Endothelial cell of umbilical vein (primary cell): ENCODE data around the gene LIN54. TPM values are rescaled to one million over a fixed set of nuclear protein-coding genes. Genes with fewer than 3 reads are reported as not detected.

Experiments used
- BruUV-seq: library from RNA; stranded (reverse); fragments of 400-500 nt; replicated peaks from 2 replicates; lab custom pipeline; 2021; lab: Mats Ljungman, UMichigan
- CTCF ChIA-PET: fragments of 300-600, 350-600 bp; sonication (Branson Sonifier 250); formaldehyde crosslinking; loops from one replicate; lab custom pipeline; 2021; ENCODE audit warnings: antibody characterized with exemption, inconsistent platforms; lab: Charles Lee
- POLR2A ChIA-PET: fragments of 300-600, 350-600 bp; sonication (Branson Sonifier 250); formaldehyde crosslinking; loops from one replicate; lab custom pipeline; 2021; ENCODE audit warnings: antibody characterized with exemption, inconsistent platforms; lab: Charles Lee
- DNase-seq: peaks from one replicate; pipeline ENCODE4 v3.0.0-alpha.2; 2011; ENCODE audit warnings: low read depth, low spot score
- FAIRE-seq: peaks from 2 replicates; lab custom pipeline; 2011; peaks lifted over from hg19 to GRCh38; lab: Jason Lieb, UNC
- H2AFZ ChIP-seq: 2 replicates; pipeline ENCODE4 v1.6.0; 2012; ENCODE audit warnings: low read depth, low read length, control low read depth, inconsistent platforms
- H3K27ac ChIP-seq: 2 replicates; pipeline ENCODE4 v1.5.1; 2011; ENCODE audit warnings: low read depth, mild to moderate bottlenecking, control low read depth, low read length, moderate library complexity; ENCODE audit not compliant: insufficient read depth
- H3K27me3 ChIP-seq, 2 experiments: 2 replicates each; pipeline versions ENCODE4 v1.6.0 to v1.6.1; 2011; ENCODE audit warnings: low read length in 2 of 2, mixed read lengths in 1 of 2; ENCODE audit not compliant: control insufficient read depth in 2 of 2, insufficient read depth in 2 of 2
- H3K36me3 ChIP-seq, 2 experiments: 2 replicates in 1 of 2; 3 replicates in 1 of 2; pipeline ENCODE4 v1.5.1; 2011; ENCODE audit warnings: low read length in 2 of 2, mild to moderate bottlenecking in 1 of 2, moderate library complexity in 1 of 2; ENCODE audit not compliant: control insufficient read depth in 2 of 2, insufficient read depth in 2 of 2; ENCODE audit errors: extremely low read depth in 1 of 2
- H3K4me1 ChIP-seq: 3 replicates; pipeline ENCODE4 v1.5.1; 2011; ENCODE audit warnings: mild to moderate bottlenecking, low read length; ENCODE audit not compliant: control insufficient read depth, insufficient read depth; ENCODE audit errors: extremely low read depth
- H3K4me2 ChIP-seq: 2 replicates; pipeline ENCODE4 v1.6.1; 2011; ENCODE audit warnings: low read length, control low read depth, mixed read lengths; ENCODE audit not compliant: insufficient read depth
- H3K4me3 ChIP-seq, 3 experiments: fragments of 200-600 bp in 1 of 3; sonication (generic), shearing (Covaris generic) in 1 of 3; replicated peaks in 1 of 3; 2 replicates each; pipeline ENCODE4 v1.5.1; 2011 to 2016; ENCODE audit warnings: control low read depth in 3 of 3, low read length in 3 of 3, mild to moderate bottlenecking in 2 of 3, inconsistent platforms in 1 of 3, low read depth in 1 of 3, moderate library complexity in 1 of 3; ENCODE audit not compliant: insufficient read depth in 1 of 3
- H3K79me2 ChIP-seq: 2 replicates; pipeline ENCODE4 v1.6.0; 2012; ENCODE audit warnings: low read length, inconsistent platforms; ENCODE audit not compliant: control insufficient read depth, insufficient read depth
- H3K9ac ChIP-seq: replicated peaks from 2 replicates; pipeline ENCODE3; 2011; ENCODE audit warnings: low read length, control low read depth; ENCODE audit not compliant: insufficient read depth; ENCODE audit errors: extremely low read depth
- H3K9me1 ChIP-seq: replicated peaks from 3 replicates; pipeline ENCODE4 v1.6.0; 2011; ENCODE audit warnings: mild to moderate bottlenecking, low read length; ENCODE audit not compliant: control insufficient read depth, insufficient read depth; ENCODE audit errors: extremely low read depth
- H3K9me3 ChIP-seq: replicated peaks from 2 replicates; pipeline ENCODE4 v1.5.1; 2012; ENCODE audit warnings: low read length, inconsistent platforms; ENCODE audit not compliant: control insufficient read depth, insufficient read depth
- H4K20me1 ChIP-seq: replicated peaks from 2 replicates; pipeline ENCODE3; 2011; ENCODE audit warnings: mild to moderate bottlenecking, low read length; ENCODE audit not compliant: control insufficient read depth, insufficient read depth; ENCODE audit errors: extremely low read depth
- FOS ChIP-seq: IDR thresholded peaks from 2 replicates; pipeline ENCODE4 v1.6.1; 2011; ENCODE audit warnings: mild to moderate bottlenecking, low read length, moderate library complexity, borderline replicate concordance; ENCODE audit not compliant: insufficient read depth
- GATA2 ChIP-seq: IDR thresholded peaks from 2 replicates; pipeline ENCODE4 v1.7.0; 2011; ENCODE audit warnings: low read depth, mild to moderate bottlenecking, moderate library complexity, mixed read lengths, low read length; ENCODE audit not compliant: insufficient read length, insufficient read depth
- JUN ChIP-seq: IDR thresholded peaks from 2 replicates; pipeline ENCODE4 v1.6.1; 2011; ENCODE audit warnings: borderline replicate concordance, low read depth; ENCODE audit not compliant: insufficient read length, insufficient read depth
- MYC ChIP-seq: IDR thresholded peaks from one replicate; pipeline ENCODE4 v1.6.1; 2011; ENCODE audit warnings: mild to moderate bottlenecking, low read depth, low read length
- POLR2A ChIP-seq: IDR thresholded peaks from 2 replicates; pipeline ENCODE4 v1.6.1; 2012; ENCODE audit warnings: low read depth, mild to moderate bottlenecking, control low read depth, low read length
- POLR2AphosphoS5 ChIP-seq: IDR thresholded peaks from 2 replicates; pipeline ENCODE4 v1.6.1; 2012; ENCODE audit warnings: low read depth, mild to moderate bottlenecking, control low read depth, low read length, moderate library complexity; ENCODE audit not compliant: insufficient read depth
- dilution Hi-C: fragments of 300-500 bp; cut with MboI; formaldehyde crosslinking; loops from one replicate; pipeline ENCODE4 v1.15.0; 2019; ENCODE audit warnings: low sequenced_read_pairs; ENCODE audit not compliant: extremely low pct_ligation_motif_present
- intact Hi-C: fragments of 100-400 bp; cut with micrococcal nuclease; formaldehyde crosslinking; loops from one replicate; pipeline ENCODE4 v1.10.0; 2022
- polyA plus RNA-seq, 4 experiments: library from polyadenylated mRNA; depleted of rRNA in 3 of 4; stranded (reverse) in 3 of 4; unstranded in 1 of 4; fragments of >200 nt; gene quantifications; 2 replicates each; pipeline versions ENCODE4 v1.2.1 to v1.2.3, GENCODE V29; 2011 to 2012; ENCODE audit warnings: missing spikeins in 1 of 4
- total RNA-seq: library from RNA; stranded (reverse); gene quantifications from 2 replicates; pipeline ENCODE4 v1.2.3, GENCODE V29; 2021
- TF ChIP-seq, protein P1 (sequence below): IDR thresholded peaks from 2 replicates; pipeline ENCODE4 v1.6.1; 2011; ENCODE audit not compliant: insufficient read depth, insufficient read length
- TF ChIP-seq, protein P2 (sequence below), 2 donors: IDR thresholded peaks; 1 replicate in 1 of 2; 2 replicates in 1 of 2; pipeline ENCODE4 v1.5.1; 2011; ENCODE audit warnings: low read length in 2 of 2, mild to moderate bottlenecking in 2 of 2, moderate library complexity in 2 of 2, control low read depth in 1 of 2, inconsistent platforms in 1 of 2, low read depth in 1 of 2; ENCODE audit not compliant: insufficient read depth in 1 of 2; ENCODE audit errors: extremely low read depth in 1 of 2

LIN54 gene
- total and polyA plus RNA-seq, 2 donors (not counting 3 experiments of a cell fraction or from before 2014, with no cell fraction given) = 6.2 to 15.7 TPM

DNA sequence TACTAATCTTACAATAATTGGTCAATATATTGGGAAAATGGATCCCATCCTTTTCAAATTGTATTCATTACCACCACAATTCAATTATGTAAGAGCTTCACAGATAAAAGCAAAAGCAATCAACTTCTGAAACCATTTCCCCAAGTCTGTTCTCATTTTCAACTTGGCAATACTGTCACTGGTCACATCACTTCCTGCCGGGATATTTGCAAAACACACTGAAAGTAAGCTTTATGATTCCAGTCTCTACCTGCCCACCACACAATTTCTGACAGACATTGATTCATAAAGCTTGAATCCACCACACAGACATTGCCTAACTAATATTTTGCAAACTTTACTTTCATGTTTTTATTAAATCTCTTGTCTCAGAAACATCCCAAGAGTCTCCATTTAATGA is 53.6 kb downstream of the LIN54 start:
- TF ChIP-seq GATA2 (no peak), MYC (no peak)
- dilution Hi-C loops = no loop called here
- no TSS peak for BruUV-seq
- no peak overlapping the region for H3K4me2 ChIP-seq
- no peak for DNase-seq
- no peaks in the 10 kb centered on the region for H4K20me1 ChIP-seq
- H3K79me2 ChIP-seq = no peaks in the 10 kb centered on the region
- H2AFZ ChIP-seq = no peak overlapping the region
- H3K27ac ChIP-seq = no peak overlapping the region
- no peaks in the 10 kb centered on the region for H3K9me1 ChIP-seq
- CTCF ChIA-PET = interaction anchor here (1.5 kb wide), 1 partner anchor 304 kb away, joined by 4 read pairs; no protein-coding TSS in a partner anchor
- intact Hi-C loops = no loop called here
- no peaks in the 10 kb centered on the region for H3K9me3 ChIP-seq
- no peak overlapping the region for H3K9ac ChIP-seq
- no peak overlapping the region for H3K4me3 ChIP-seq
- POLR2A ChIA-PET = no interaction called here
- H3K4me1 ChIP-seq = no peaks in the 10 kb centered on the region
- no peak for FAIRE-seq
- H3K27me3 ChIP-seq = no peaks in the 10 kb centered on the region
- no peaks in the 10 kb centered on the region for H3K36me3 ChIP-seq

DNA sequence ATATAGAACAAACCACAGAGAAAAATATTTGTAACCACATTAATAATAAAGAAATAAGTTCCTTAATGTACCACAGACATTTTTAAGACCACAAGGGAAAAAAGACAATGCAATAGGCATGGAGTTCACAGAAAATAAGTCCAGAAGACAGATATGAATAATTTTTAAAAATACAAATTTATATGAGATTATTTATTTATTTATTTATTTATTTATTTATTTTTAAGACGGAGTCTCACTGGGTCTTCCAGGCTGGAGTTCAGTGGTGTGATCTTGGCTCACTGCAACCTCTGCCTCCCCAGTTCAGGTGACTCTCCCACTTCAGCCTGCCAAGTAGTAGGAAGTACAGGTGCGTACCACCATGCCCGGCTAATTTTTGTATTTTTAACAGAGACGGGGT is 56.4 kb downstream of the LIN54 start:
- H3K4me2 ChIP-seq = no peak overlapping the region
- no TSS peak for BruUV-seq
- H3K79me2 ChIP-seq = no peaks in the 10 kb centered on the region
- dilution Hi-C loops = no loop called here
- H3K27me3 ChIP-seq = no peaks in the 10 kb centered on the region
- no peaks in the 10 kb centered on the region for H3K9me3 ChIP-seq
- no peaks in the 10 kb centered on the region for H3K4me1 ChIP-seq
- H2AFZ ChIP-seq = no peak overlapping the region
- H3K36me3 ChIP-seq = no peaks in the 10 kb centered on the region
- no peak overlapping the region for H3K4me3 ChIP-seq
- H3K9ac ChIP-seq = no peak overlapping the region
- DNase-seq = no peak
- POLR2A ChIA-PET = no interaction called here
- no peak for FAIRE-seq
- intact Hi-C loops = no loop called here
- H3K9me1 ChIP-seq = no peaks in the 10 kb centered on the region
- no peak for TF ChIP-seq POLR2A
- TF ChIP-seq, protein P1, sequence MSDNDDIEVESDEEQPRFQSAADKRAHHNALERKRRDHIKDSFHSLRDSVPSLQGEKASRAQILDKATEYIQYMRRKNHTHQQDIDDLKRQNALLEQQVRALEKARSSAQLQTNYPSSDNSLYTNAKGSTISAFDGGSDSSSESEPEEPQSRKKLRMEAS = no peak
- no peak for TF ChIP-seq POLR2AphosphoS5
- no peak for TF ChIP-seq FOS
- no peak for TF ChIP-seq GATA2
- no peak for TF ChIP-seq MYC
- no peak for TF ChIP-seq JUN
- TF ChIP-seq, protein P2, sequence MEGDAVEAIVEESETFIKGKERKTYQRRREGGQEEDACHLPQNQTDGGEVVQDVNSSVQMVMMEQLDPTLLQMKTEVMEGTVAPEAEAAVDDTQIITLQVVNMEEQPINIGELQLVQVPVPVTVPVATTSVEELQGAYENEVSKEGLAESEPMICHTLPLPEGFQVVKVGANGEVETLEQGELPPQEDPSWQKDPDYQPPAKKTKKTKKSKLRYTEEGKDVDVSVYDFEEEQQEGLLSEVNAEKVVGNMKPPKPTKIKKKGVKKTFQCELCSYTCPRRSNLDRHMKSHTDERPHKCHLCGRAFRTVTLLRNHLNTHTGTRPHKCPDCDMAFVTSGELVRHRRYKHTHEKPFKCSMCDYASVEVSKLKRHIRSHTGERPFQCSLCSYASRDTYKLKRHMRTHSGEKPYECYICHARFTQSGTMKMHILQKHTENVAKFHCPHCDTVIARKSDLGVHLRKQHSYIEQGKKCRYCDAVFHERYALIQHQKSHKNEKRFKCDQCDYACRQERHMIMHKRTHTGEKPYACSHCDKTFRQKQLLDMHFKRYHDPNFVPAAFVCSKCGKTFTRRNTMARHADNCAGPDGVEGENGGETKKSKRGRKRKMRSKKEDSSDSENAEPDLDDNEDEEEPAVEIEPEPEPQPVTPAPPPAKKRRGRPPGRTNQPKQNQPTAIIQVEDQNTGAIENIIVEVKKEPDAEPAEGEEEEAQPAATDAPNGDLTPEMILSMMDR (IDR thresholded peaks at IDR 0.05; ENCODE audit: extremely low read depth in 1 of 2, insufficient read depth in 1 of 2, low read depth in 1 of 2, low read length in 2 of 2) = no peak
- CTCF ChIA-PET = no interaction called here
- no peaks in the 10 kb centered on the region for H4K20me1 ChIP-seq
- no peak overlapping the region for H3K27ac ChIP-seq
